Breast epithelium (tissue), 4 donors: ENCODE measurements around the gene FSTL4. TPM values are rescaled to one million over a fixed set of nuclear protein-coding genes. Genes with fewer than 3 reads are reported as not detected.
A peak's percentile ranks its signal among the peaks of the same experiment; 100 is the strongest.

Source experiments
- DNase-seq, 2 donors: peaks; one replicate each; pipeline ENCODE4 v3.0.0-alpha.2; 2019; ENCODE audit warnings: low spot score in 2 of 2
- H3K27ac ChIP-seq, 2 donors: fragments of 200-600 bp; sonication (generic) in 1 of 2; one replicate each; pipeline ENCODE4 v1.5.1; 2016 to 2019; ENCODE audit warnings: mild to moderate bottlenecking in 1 of 2
- H3K27me3 ChIP-seq, 2 donors: fragments of 200-600 bp; sonication (generic) in 1 of 2; one replicate each; pipeline versions ENCODE4 v1.5.1 to v1.6.0; 2017 to 2019; ENCODE audit warnings: control low read depth in 1 of 2, mild to moderate bottlenecking in 1 of 2
- H3K36me3 ChIP-seq: fragments of 200-600 bp; one replicate; pipeline ENCODE4 v1.5.1; 2019
- H3K4me1 ChIP-seq, 2 donors: fragments of 200-600 bp; sonication (generic); one replicate each; pipeline ENCODE4 v1.5.1; 2016 to 2019; ENCODE audit warnings: control low read depth in 1 of 2
- H3K4me3 ChIP-seq, 3 donors: fragments of 200-600 bp; sonication (generic); 1 replicate in 2 of 3; 2 replicates in 1 of 3; pipeline ENCODE4 v1.5.1; 2016 to 2019; ENCODE audit warnings: mild to moderate bottlenecking in 3 of 3, moderate library complexity in 2 of 3
- H3K9me3 ChIP-seq, 2 donors: fragments of 200-600 bp; sonication (generic) in 1 of 2; one replicate each; pipeline ENCODE4 v1.5.1; 2016 to 2019; ENCODE audit warnings: control low read depth in 1 of 2
- CTCF ChIP-seq, 3 donors: fragments of 450-650 bp; IDR thresholded peaks; one replicate each; pipeline ENCODE4 v1.5.1; 2016 to 2017; ENCODE audit warnings: antibody characterized with exemption in 3 of 3, mild to moderate bottlenecking in 3 of 3, moderate library complexity in 3 of 3
- POLR2A ChIP-seq: fragments of 450-650 bp; IDR thresholded peaks from one replicate; pipeline ENCODE4 v1.6.1; 2016; ENCODE audit warnings: antibody characterized with exemption, mild to moderate bottlenecking, moderate library complexity
- POLR2AphosphoS5 ChIP-seq, 3 donors: sonication (generic); formaldehyde crosslinking; IDR thresholded peaks; one replicate each; pipeline ENCODE4 v1.6.1; 2017; ENCODE audit warnings: antibody characterized with exemption in 3 of 3
- intact Hi-C: fragments of 100-400 bp; cut with DNase I; formaldehyde crosslinking; loops from one replicate; pipeline ENCODE4 v1.15.1; 2023; ENCODE audit warnings: low total_unique reads
- total RNA-seq, 3 donors: library from RNA; depleted of rRNA; stranded (reverse); fragments of >200 nt; gene quantifications; one replicate each; pipeline ENCODE4 v1.1.0, GENCODE V29; 2016

Gene FSTL4
- total RNA-seq, 3 donors from 2014 or later = 0.16 to 0.98 (median 0.88) TPM

DNA sequence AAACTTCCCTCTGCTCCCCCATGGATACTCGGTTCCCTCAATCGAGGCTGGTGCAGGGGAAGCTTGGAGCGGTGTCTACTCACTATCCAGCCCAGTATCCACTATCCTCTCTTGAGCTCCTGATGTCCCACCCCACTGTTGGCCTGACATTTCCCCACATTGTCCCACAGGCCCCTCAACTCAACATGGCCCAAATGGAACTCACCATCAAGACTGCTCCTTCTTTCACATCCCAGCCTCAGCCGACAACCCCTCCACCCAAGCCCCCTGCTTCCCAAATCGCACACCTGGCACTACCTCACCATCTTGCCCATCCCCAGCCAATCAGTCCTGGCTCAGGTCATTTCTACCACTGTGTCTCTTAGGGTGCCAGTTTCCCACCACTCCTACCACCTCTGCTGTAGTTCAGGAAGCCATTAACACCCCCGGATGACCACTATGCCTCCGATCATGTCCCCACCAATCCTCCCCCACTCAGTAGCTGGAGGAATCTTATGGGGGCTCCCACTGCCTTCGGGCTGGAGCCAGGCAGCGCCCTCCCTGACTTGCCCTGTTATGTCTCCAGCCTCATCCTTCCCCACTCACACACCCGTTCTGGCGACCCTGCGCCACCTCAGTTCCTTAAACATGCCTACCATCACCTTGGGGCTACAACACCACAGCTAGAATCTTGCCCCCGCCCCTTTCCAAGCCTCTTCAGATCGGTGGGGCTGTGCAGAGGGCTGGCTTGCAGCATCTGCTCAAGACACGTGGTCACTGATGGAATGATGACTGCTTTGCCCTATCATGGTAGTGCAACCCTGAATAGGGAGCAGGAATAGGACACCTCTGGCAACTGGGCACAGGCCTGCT lies 273.6 kb downstream of the FSTL4 start:
- no peaks in the 10 kb centered on the region for H3K4me1 ChIP-seq
- DNase-seq = peak in 1 of 2 donors; percentile 37
- H3K4me3 ChIP-seq = no peak overlapping the region
- H3K9me3 ChIP-seq = no peaks in the 10 kb centered on the region
- no peaks in the 10 kb centered on the region for H3K36me3 ChIP-seq
- no peaks in the 10 kb centered on the region for H3K27me3 ChIP-seq
- H3K27ac ChIP-seq = no peak overlapping the region
- intact Hi-C loops = no loop called here
- TF ChIP-seq CTCF (IDR thresholded peaks at IDR 0.05) (no peak), POLR2A (no peak), POLR2AphosphoS5 (IDR thresholded peaks at IDR 0.05) (no peak)

- no peaks in the 10 kb centered on the region for H3K9me3 ChIP-seq
- intact Hi-C loops = no loop called here
- H3K27me3 ChIP-seq = no peaks in the 10 kb centered on the region
- H3K27ac ChIP-seq = no peak overlapping the region
- DNase-seq = peak in 1 of 2 donors; percentile 12
- no peak for TF ChIP-seq POLR2AphosphoS5 (IDR thresholded peaks at IDR 0.05)
- TF ChIP-seq POLR2A = no peak
- TF ChIP-seq CTCF (IDR thresholded peaks at IDR 0.05) = no peak
- H3K4me1 ChIP-seq = no peaks in the 10 kb centered on the region
- no peak overlapping the region for H3K4me3 ChIP-seq
- no peaks in the 10 kb centered on the region for H3K36me3 ChIP-seq
Measured at GRCh38 chr5:133337795-133338445, 274.4 kb downstream of the FSTL4 start.

DNA sequence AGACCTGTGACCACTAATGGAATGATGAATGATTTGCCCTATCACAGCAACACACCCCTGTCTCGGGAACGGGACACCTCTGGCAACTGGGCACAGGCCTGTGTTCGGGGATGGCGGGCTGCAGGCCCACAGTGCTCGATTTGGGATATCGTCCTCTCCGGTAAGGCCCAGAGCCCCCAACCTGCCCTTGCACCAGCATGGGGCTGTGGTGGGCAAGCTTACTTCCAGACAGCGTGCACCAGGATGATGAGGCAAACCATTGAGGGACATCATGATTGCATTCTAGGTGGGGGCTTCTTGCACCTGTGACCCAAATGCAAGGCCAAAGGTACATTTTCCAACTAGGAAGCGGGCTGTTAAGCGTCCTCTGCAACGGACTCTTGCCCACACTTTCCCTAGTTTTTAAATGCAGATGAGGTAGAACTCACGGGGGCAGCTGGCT lies 275.4 kb downstream of the FSTL4 start:
- Histone ChIP-seq H3K36me3 (no peaks in the 10 kb centered on the region), H3K4me3 (no peak overlapping the region), H3K27me3 (no peaks in the 10 kb centered on the region), H3K9me3 (no peaks in the 10 kb centered on the region), H3K4me1 (no peaks in the 10 kb centered on the region), H3K27ac (no peak overlapping the region)
- intact Hi-C loops = no loop called here
- peak in 1 of 2 donors; percentile 33 for DNase-seq
- TF ChIP-seq POLR2AphosphoS5 (IDR thresholded peaks at IDR 0.05) (no peak), CTCF (IDR thresholded peaks at IDR 0.05) (no peak), POLR2A (no peak)

GRCh38 chr5:133336121-133336968 lies 276.0 kb downstream of the FSTL4 start:
- no peak overlapping the region for H3K4me3 ChIP-seq
- intact Hi-C loops = no loop called here
- no peaks in the 10 kb centered on the region for H3K4me1 ChIP-seq
- H3K27me3 ChIP-seq = no peaks in the 10 kb centered on the region
- TF ChIP-seq CTCF (IDR thresholded peaks at IDR 0.05) = no peak
- no peak for TF ChIP-seq POLR2A
- TF ChIP-seq POLR2AphosphoS5 (IDR thresholded peaks at IDR 0.05) = no peak
- DNase-seq = no peak
- H3K36me3 ChIP-seq = no peaks in the 10 kb centered on the region
- no peaks in the 10 kb centered on the region for H3K9me3 ChIP-seq
- no peak overlapping the region for H3K27ac ChIP-seq
